ENCODE data around the gene ZWILCH. TPM values are rescaled to one million over a fixed set of nuclear protein-coding genes. Genes with fewer than 3 reads are reported as not detected.

Gene ZWILCH
- total and polyA plus RNA-seq, 2 experiments from 2014 or later = 51.0 to 64.1 TPM

DNA sequence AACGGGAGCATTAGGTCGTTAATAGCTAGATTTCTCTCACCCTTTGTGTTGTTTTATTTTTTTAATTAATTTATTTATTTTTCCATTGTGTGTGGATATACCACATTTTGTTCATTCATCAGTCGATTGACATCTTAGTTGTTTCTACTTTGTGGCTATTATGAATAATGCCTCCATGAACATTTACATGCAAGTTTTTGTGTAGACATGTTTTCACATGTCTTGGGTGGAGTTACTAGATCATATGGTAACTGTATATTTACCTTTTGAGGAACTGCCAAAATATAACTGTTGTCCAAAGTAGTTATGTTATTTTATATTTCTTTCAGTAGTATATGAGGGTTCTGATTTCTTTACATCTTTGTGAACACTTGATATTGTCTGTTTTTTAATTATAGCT is 18.8 kb downstream of the ZWILCH start (continued):
- TF ChIP-seq, protein P1, sequence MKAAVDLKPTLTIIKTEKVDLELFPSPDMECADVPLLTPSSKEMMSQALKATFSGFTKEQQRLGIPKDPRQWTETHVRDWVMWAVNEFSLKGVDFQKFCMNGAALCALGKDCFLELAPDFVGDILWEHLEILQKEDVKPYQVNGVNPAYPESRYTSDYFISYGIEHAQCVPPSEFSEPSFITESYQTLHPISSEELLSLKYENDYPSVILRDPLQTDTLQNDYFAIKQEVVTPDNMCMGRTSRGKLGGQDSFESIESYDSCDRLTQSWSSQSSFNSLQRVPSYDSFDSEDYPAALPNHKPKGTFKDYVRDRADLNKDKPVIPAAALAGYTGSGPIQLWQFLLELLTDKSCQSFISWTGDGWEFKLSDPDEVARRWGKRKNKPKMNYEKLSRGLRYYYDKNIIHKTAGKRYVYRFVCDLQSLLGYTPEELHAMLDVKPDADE (IDR thresholded peaks at IDR 0.05) = no peak

DNA sequence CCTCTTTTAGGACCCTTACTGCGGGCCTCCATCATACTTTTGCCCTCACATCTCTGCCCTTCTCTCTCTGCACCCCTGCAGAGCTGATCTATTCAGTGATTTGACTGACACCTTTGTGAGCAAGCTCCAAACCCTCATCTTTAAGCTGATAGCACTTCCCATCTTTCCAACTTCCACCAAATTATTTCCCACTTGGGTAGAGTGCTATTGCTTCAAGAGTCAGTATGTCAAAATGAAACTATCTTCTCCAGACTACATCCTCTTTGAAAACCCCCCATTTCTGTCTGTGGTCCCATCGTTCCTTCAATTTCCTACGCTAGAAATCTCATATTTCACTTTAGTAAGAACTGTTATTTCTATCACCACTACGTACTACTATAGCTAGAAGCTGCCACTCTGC is 19.7 kb downstream of the ZWILCH start:
- Histone ChIP-seq H3K27ac (ENCODE audit: low read depth) (no peak overlapping the region), H3K36me3 (ENCODE audit: insufficient read depth) (peaks cover 49% of the 10 kb centered on the region), H3K9me2 (ENCODE audit: insufficient read depth) (no peaks in the 10 kb centered on the region), H3K4me2 (no peak overlapping the region), H3K4me1 (ENCODE audit: insufficient read depth) (no peaks in the 10 kb centered on the region), H3K79me2 (replicated peaks; ENCODE audit: insufficient read depth) (no peaks in the 10 kb centered on the region), H2AFZ (no peak overlapping the region), H3K27me3 (ENCODE audit: insufficient read depth) (no peaks in the 10 kb centered on the region), H3K4me3 (no peak overlapping the region), H4K20me1 (replicated peaks; ENCODE audit: insufficient read depth) (no peaks in the 10 kb centered on the region), H3F3A (replicated peaks; ENCODE audit: low read depth) (no peaks in the 10 kb centered on the region)
- H3K36me3 Mint-ChIP-seq (ENCODE audit: low read depth) = peaks cover 56% of the 10 kb centered on the region
- no peaks in the 10 kb centered on the region for H3K9me3 Mint-ChIP-seq
- no peak overlapping the region for H3K27ac Mint-ChIP-seq
- no peak overlapping the region for H3K4me3 Mint-ChIP-seq
- H3K4me1 Mint-ChIP-seq = no peaks in the 10 kb centered on the region
- ATAC-seq (no peak), DNase-seq (ENCODE audit: low spot score) (no peak)
- no peaks in the 10 kb centered on the region for H3K27me3 Mint-ChIP-seq (ENCODE audit: insufficient read depth, low read depth, poor library complexity)
- TF ChIP-seq EZH2phosphoT487 (IDR thresholded peaks at IDR 0.05; ENCODE audit: unreplicated experiment) (no peak), JUNB (IDR thresholded peaks at IDR 0.05; ENCODE audit: unreplicated experiment) (no peak), EZH2 (IDR thresholded peaks at IDR 0.05; ENCODE audit: low read depth, unreplicated experiment) (no peak), CREB1 (CRISPR knock-in tag; IDR thresholded peaks at IDR 0.05; ENCODE audit: low read depth) (no peak), STAT1 (IDR thresholded peaks at IDR 0.05; ENCODE audit: unreplicated experiment) (no peak), ZNF114 (CRISPR knock-in tag; IDR thresholded peaks at IDR 0.05) (no peak), ZNF331 (CRISPR knock-in tag; IDR thresholded peaks at IDR 0.05; ENCODE audit: low read depth) (no peak), NANOG (IDR thresholded peaks at IDR 0.05; ENCODE audit: borderline replicate concordance) (no peak)
- TF ChIP-seq, protein P2, sequence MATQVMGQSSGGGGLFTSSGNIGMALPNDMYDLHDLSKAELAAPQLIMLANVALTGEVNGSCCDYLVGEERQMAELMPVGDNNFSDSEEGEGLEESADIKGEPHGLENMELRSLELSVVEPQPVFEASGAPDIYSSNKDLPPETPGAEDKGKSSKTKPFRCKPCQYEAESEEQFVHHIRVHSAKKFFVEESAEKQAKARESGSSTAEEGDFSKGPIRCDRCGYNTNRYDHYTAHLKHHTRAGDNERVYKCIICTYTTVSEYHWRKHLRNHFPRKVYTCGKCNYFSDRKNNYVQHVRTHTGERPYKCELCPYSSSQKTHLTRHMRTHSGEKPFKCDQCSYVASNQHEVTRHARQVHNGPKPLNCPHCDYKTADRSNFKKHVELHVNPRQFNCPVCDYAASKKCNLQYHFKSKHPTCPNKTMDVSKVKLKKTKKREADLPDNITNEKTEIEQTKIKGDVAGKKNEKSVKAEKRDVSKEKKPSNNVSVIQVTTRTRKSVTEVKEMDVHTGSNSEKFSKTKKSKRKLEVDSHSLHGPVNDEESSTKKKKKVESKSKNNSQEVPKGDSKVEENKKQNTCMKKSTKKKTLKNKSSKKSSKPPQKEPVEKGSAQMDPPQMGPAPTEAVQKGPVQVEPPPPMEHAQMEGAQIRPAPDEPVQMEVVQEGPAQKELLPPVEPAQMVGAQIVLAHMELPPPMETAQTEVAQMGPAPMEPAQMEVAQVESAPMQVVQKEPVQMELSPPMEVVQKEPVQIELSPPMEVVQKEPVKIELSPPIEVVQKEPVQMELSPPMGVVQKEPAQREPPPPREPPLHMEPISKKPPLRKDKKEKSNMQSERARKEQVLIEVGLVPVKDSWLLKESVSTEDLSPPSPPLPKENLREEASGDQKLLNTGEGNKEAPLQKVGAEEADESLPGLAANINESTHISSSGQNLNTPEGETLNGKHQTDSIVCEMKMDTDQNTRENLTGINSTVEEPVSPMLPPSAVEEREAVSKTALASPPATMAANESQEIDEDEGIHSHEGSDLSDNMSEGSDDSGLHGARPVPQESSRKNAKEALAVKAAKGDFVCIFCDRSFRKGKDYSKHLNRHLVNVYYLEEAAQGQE (IDR thresholded peaks at IDR 0.05; ENCODE audit: unreplicated experiment) = no peak
- TF ChIP-seq, protein P1 (IDR thresholded peaks at IDR 0.05) = no peak
- TF ChIP-seq, protein P3, sequence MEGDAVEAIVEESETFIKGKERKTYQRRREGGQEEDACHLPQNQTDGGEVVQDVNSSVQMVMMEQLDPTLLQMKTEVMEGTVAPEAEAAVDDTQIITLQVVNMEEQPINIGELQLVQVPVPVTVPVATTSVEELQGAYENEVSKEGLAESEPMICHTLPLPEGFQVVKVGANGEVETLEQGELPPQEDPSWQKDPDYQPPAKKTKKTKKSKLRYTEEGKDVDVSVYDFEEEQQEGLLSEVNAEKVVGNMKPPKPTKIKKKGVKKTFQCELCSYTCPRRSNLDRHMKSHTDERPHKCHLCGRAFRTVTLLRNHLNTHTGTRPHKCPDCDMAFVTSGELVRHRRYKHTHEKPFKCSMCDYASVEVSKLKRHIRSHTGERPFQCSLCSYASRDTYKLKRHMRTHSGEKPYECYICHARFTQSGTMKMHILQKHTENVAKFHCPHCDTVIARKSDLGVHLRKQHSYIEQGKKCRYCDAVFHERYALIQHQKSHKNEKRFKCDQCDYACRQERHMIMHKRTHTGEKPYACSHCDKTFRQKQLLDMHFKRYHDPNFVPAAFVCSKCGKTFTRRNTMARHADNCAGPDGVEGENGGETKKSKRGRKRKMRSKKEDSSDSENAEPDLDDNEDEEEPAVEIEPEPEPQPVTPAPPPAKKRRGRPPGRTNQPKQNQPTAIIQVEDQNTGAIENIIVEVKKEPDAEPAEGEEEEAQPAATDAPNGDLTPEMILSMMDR (conservative IDR thresholded peaks at IDR 0.05; ENCODE audit: low read depth in 2 of 2) = no peak
- TF ChIP-seq, protein P4, sequence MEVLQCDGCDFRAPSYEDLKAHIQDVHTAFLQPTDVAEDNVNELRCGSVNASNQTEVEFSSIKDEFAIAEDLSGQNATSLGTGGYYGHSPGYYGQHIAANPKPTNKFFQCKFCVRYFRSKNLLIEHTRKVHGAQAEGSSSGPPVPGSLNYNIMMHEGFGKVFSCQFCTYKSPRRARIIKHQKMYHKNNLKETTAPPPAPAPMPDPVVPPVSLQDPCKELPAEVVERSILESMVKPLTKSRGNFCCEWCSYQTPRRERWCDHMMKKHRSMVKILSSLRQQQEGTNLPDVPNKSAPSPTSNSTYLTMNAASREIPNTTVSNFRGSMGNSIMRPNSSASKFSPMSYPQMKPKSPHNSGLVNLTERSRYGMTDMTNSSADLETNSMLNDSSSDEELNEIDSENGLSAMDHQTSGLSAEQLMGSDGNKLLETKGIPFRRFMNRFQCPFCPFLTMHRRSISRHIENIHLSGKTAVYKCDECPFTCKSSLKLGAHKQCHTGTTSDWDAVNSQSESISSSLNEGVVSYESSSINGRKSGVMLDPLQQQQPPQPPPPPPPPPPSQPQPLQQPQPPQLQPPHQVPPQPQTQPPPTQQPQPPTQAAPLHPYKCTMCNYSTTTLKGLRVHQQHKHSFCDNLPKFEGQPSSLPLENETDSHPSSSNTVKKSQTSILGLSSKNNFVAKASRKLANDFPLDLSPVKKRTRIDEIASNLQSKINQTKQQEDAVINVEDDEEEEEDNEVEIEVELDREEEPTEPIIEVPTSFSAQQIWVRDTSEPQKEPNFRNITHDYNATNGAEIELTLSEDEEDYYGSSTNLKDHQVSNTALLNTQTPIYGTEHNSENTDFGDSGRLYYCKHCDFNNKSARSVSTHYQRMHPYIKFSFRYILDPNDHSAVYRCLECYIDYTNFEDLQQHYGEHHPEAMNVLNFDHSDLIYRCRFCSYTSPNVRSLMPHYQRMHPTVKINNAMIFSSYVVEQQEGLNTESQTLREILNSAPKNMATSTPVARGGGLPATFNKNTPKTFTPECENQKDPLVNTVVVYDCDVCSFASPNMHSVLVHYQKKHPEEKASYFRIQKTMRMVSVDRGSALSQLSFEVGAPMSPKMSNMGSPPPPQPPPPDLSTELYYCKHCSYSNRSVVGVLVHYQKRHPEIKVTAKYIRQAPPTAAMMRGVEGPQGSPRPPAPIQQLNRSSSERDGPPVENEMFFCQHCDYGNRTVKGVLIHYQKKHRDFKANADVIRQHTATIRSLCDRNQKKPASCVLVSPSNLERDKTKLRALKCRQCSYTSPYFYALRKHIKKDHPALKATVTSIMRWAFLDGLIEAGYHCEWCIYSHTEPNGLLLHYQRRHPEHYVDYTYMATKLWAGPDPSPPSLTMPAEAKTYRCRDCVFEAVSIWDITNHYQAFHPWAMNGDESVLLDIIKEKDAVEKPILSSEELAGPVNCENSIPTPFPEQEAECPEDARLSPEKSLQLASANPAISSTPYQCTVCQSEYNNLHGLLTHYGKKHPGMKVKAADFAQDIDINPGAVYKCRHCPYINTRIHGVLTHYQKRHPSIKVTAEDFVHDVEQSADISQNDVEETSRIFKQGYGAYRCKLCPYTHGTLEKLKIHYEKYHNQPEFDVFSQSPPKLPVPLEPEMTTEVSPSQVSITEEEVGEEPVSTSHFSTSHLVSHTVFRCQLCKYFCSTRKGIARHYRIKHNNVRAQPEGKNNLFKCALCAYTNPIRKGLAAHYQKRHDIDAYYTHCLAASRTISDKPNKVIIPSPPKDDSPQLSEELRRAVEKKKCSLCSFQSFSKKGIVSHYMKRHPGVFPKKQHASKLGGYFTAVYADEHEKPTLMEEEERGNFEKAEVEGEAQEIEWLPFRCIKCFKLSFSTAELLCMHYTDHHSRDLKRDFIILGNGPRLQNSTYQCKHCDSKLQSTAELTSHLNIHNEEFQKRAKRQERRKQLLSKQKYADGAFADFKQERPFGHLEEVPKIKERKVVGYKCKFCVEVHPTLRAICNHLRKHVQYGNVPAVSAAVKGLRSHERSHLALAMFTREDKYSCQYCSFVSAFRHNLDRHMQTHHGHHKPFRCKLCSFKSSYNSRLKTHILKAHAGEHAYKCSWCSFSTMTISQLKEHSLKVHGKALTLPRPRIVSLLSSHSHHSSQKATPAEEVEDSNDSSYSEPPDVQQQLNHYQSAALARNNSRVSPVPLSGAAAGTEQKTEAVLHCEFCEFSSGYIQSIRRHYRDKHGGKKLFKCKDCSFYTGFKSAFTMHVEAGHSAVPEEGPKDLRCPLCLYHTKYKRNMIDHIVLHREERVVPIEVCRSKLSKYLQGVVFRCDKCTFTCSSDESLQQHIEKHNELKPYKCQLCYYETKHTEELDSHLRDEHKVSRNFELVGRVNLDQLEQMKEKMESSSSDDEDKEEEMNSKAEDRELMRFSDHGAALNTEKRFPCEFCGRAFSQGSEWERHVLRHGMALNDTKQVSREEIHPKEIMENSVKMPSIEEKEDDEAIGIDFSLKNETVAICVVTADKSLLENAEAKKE (CRISPR knock-in tag; IDR thresholded peaks at IDR 0.05) = no peak

Measured in GM23338 (cell line).